Activated CD4-positive, alpha-beta T cell treated with anti-CD3 and anti-CD28 coated beads, Interleukin-2, amount 10 ng/mL, durations not matched to agents 24 days and 14 days (primary cell): ENCODE results near the gene PTPRN2. TPM values are rescaled to one million over a fixed set of nuclear protein-coding genes. Genes with fewer than 3 reads are reported as not detected.
A peak's percentile ranks its signal among the peaks of the same experiment; 100 is the strongest.

ENCODE experiments used
- DNase-seq: peaks from one replicate; pipeline ENCODE4 v3.0.0; 2022
- H3K27ac Mint-ChIP-seq: one replicate; pipeline ENCODE4 v1.8.0; 2022; ENCODE audit warnings: mild to moderate bottlenecking, mixed read lengths
- H3K27me3 Mint-ChIP-seq: one replicate; pipeline ENCODE4 v1.8.0; 2022; ENCODE audit warnings: mixed read lengths
- H3K36me3 Mint-ChIP-seq: one replicate; pipeline ENCODE4 v1.8.0; 2022; ENCODE audit warnings: low read depth, mild to moderate bottlenecking, mixed read lengths
- H3K4me1 Mint-ChIP-seq: one replicate; pipeline ENCODE4 v1.8.0; 2021; ENCODE audit warnings: mixed read lengths
- H3K4me3 Mint-ChIP-seq: one replicate; pipeline ENCODE4 v1.8.0; 2022; ENCODE audit warnings: mild to moderate bottlenecking, moderate library complexity, mixed read lengths
- H3K9me3 Mint-ChIP-seq: one replicate; pipeline ENCODE4 v1.8.0; 2021; ENCODE audit warnings: mixed read lengths
- intact Hi-C: fragments of 100-400 bp; cut with micrococcal nuclease; formaldehyde crosslinking; loops from one replicate; pipeline ENCODE4 v1.15.1; 2023
- total RNA-seq: library from RNA; stranded (reverse); gene quantifications from 2 replicates; pipeline ENCODE4 v1.2.3, GENCODE V29; 2022

PTPRN2 gene
- total RNA-seq, 1 donor from 2014 or later, result 0.33 TPM

DNA sequence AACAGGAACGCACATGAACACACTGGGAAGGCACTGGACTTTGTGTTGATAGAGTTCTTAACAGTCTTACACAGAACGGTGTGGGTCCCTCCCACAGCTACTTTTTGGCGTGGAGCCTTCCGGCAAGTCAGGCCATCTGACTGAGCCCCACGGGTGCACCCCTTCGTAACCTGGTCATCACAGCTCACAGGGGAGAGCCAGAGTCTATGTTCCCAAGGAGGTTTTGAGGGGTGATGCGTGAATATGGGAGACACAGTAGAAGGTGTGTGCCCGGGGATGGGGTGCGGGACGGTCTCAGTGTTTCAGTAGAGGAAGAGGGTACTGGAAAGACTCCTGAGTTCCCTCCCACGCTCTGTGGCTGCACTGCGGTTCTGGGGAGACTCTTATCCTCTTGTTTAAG, 959.2 kb downstream of the PTPRN2 start:
- H3K4me1 Mint-ChIP-seq, result peaks cover 18% of the 10 kb centered on the region

DNA sequence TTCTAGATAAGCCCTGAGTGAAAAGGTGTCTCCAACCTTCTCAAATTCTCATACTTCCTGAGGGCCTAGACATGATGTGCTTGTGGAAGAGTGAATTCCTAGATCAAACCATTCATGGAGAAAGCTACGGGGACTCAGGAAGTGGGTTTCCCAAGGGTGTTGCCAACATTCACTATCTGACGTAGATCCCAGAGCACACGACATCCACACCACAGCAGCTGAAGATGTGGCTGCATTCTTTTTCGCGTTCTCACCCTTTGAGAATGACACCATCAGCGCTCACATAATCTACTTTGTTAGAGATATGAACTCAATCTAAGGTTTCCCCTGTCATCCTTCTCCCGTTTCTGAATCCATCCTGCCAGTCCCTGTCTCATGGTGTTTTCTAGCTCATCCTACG, 960.0 kb downstream of the PTPRN2 start:
- Mint-ChIP-seq H3K4me3 (no peak overlapping the region), H3K9me3 (peaks cover 4% of the 10 kb centered on the region), H3K36me3 (no peaks in the 10 kb centered on the region), H3K27ac (no peak overlapping the region), H3K4me1 (peaks cover 18% of the 10 kb centered on the region), H3K27me3 (peaks cover 23% of the 10 kb centered on the region)
- DNase-seq, result no peak
- intact Hi-C loops, result no loop called here

More for the DNA sequence above, 959.2 kb downstream of the PTPRN2 start:
- intact Hi-C loops, result no loop called here
- Mint-ChIP-seq H3K27ac (no peak overlapping the region), H3K9me3 (peaks cover 4% of the 10 kb centered on the region), H3K4me3 (no peak overlapping the region), H3K36me3 (no peaks in the 10 kb centered on the region), H3K27me3 (peaks cover 26% of the 10 kb centered on the region)
- no peak for DNase-seq

DNA sequence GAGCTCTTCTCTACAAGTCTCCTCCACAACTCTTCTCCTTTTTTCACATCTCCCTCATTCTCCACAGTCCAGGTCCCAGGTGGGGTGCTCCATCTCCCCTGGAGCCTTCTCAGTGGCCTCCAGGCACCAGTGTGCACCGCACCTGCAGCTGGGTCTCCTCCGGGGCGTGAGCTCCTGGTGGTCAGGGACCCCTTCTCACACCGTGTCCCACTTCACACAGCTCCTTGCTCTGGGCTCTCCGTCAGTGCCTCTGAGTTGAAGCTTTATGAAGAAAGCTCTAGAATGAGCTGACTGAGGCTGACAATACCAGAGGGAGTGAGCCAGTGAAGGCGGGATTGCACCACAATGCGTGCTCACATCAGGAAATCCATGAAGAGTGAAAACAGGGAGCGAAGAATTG, 960.6 kb downstream of the PTPRN2 start:
- Mint-ChIP-seq H3K27me3 (peaks cover 23% of the 10 kb centered on the region), H3K27ac (no peak overlapping the region), H3K9me3 (peaks cover 4% of the 10 kb centered on the region), H3K4me1 (peaks cover 21% of the 10 kb centered on the region), H3K36me3 (no peaks in the 10 kb centered on the region), H3K4me3 (peak overlapping the region; percentile 41)
- DNase-seq, result no peak
- intact Hi-C loops, result no loop called here

DNA sequence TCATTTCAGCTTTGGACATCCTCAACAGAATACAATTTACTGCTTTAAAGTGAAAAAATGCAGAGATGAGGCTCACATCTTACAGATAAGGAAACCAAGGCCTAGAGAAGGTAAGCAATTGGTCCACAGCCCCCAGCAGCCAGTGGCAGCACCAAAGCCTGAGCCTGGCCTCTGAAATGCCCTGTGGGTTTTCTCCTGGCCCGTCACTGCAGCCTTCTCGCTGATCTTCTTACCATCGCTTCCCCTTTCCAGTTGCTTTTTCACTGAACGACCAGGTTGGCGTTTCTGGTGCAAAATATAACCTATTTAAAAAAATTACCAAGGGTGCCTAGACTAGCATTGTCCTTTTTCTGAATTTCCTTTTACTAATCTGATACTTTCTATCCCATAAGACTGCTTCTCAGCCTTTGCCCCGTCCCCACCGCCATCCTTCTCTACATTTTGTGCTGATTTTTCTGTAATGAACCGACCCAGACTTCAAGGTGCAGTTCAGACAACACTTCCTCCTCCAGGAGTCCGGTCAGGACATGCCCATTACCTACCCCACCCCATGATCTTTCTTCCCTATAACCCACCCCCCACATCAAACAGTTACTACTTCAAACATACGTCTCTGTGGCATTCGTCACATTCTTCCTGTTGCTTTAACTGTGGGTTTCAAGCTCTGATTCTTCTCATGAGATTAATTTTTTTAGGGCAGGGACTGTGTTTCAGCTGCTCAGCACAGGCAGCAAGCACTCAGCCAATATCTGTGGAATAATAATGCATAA, 961.5 kb downstream of the PTPRN2 start:
- H3K36me3 Mint-ChIP-seq, result no peaks in the 10 kb centered on the region
- peaks cover 4% of the 10 kb centered on the region for H3K9me3 Mint-ChIP-seq
- H3K27me3 Mint-ChIP-seq, result peaks cover 23% of the 10 kb centered on the region
- H3K4me3 Mint-ChIP-seq, result peak overlapping the region; percentile 55
- H3K27ac Mint-ChIP-seq, result peak overlapping the region; percentile 52
- peaks cover 25% of the 10 kb centered on the region for H3K4me1 Mint-ChIP-seq
- DNase-seq, result peak; percentile 68
- intact Hi-C loops, result no loop called here

DNA sequence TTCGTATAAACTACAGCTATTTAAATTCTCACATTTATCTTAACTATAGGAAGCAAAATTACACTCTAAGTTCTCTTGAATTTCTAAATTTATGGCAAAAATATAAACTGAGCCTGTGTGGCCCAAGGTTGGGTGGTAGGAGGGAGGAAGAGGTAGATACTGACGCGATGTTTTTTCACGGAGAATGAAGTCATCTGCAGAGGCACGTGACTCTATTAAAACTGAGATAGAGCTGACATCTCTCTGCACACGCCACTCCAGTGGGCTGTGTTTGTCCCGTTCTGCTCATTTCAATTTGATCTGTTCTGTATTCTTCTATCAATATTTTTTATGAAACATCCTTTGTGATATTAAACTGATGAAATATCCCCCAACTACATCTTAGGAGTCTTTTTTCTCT, 964.1 kb downstream of the PTPRN2 start:
- intact Hi-C loops, result no loop called here
- Mint-ChIP-seq H3K27ac (no peak overlapping the region), H3K9me3 (peaks cover 4% of the 10 kb centered on the region), H3K4me1 (peaks cover 24% of the 10 kb centered on the region), H3K4me3 (no peak overlapping the region), H3K36me3 (no peaks in the 10 kb centered on the region), H3K27me3 (peaks cover 13% of the 10 kb centered on the region)
- DNase-seq, result no peak

DNA sequence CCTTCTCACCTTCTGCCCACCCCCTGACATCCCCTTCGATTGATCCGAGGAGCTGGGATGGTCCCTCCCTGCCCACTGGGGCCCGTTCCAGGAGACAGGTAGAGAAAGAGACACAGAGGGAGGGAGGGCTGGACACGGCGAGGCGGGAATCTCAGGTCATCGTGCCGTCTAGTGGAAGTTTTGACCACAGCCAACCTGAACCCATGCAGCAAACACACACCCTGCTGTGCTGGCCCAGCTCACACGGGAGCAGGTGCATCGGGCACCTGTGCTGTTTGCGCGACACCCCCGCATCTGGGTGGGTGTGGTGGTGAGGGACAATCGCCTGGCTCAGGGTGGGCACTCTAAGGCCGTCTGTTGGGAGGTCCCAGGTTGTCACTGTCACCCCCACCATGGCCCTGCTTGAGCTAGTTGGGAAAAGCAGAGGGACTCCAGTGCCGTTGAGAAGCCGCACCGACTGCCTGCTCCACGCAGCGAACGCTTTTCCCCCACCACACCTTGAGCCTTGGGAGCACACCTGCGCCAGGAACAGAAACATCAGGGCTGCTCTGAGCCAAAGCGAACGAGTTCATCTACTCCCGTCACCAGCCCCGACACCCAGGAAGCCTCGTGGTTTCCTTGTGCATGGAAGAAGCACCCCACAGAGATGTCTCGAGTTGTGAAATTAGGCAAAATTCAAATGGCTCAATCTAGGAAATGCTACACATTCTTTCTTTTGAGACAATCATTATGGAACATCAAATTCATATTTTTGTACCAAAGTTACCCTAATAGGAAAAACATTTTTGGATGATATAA, 965.0 kb downstream of the PTPRN2 start:
- no peak for DNase-seq
- Mint-ChIP-seq H3K27ac (peak overlapping the region; percentile 5), H3K9me3 (peaks cover 4% of the 10 kb centered on the region), H3K4me1 (peaks cover 22% of the 10 kb centered on the region), H3K4me3 (no peak overlapping the region), H3K36me3 (no peaks in the 10 kb centered on the region), H3K27me3 (peaks cover 4% of the 10 kb centered on the region)
- intact Hi-C loops, result no loop called here

DNA sequence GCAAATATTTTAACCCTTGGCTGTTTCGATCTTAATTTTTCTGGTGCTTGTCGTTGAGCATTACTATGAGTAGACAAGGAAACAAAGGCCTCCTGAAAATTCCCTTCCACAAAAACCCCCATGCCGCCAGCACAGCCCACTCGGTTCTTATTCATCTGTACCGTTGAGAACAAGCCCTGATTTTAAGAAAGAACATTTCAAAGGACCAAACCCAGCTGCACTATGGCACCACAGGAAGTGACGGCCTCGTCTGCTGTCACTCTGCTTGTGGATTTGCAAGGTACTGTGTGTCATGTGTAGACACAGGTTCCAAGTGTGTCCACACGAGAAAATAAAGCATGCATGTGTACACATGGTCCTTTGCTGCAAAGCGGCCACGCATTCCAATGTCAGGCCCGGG, 965.6 kb downstream of the PTPRN2 start:
- Mint-ChIP-seq H3K27me3 (peaks cover 2% of the 10 kb centered on the region), H3K36me3 (no peaks in the 10 kb centered on the region)
- intact Hi-C loops, result no loop called here

DNA sequence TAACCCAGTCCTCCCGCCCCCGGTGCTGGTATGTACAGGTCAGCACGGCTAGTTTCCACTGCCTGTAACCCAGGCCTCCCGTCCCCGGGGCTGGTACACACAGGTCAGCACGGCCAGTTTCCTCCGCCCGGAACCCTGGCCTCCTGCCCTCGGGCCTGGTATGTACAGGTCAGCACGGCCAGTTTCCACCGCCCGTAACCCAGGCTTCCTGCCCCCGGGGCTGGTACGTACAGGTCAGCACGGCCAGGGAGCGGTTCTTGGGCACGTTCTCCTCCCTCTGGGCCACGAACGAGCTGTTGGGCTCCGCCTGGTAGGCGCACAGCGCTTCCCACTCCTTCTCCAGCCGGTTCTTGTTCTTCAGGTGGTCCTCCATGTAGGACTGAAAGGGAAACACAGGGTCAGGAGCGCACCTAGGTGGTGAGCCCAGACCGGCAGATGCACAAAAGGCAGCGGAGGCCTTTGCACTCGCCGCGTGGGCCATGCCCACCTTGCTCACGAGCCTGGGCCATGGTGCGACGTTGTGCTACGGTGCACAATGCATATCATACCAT, 966.4 kb downstream of the PTPRN2 start:
- no peaks in the 10 kb centered on the region for H3K36me3 Mint-ChIP-seq
- peaks cover 13% of the 10 kb centered on the region for H3K4me1 Mint-ChIP-seq
- no peak for DNase-seq
- H3K27ac Mint-ChIP-seq, result no peak overlapping the region
- peaks cover 2% of the 10 kb centered on the region for H3K27me3 Mint-ChIP-seq
- intact Hi-C loops, result no loop called here
- H3K4me3 Mint-ChIP-seq, result no peak overlapping the region
- peaks cover 4% of the 10 kb centered on the region for H3K9me3 Mint-ChIP-seq

More for the DNA sequence above, 965.6 kb downstream of the PTPRN2 start:
- Mint-ChIP-seq H3K4me3 (no peak overlapping the region), H3K27ac (peak overlapping the region; percentile 5), H3K4me1 (peaks cover 19% of the 10 kb centered on the region), H3K9me3 (peaks cover 4% of the 10 kb centered on the region)
- peak; percentile 63 for DNase-seq

DNA sequence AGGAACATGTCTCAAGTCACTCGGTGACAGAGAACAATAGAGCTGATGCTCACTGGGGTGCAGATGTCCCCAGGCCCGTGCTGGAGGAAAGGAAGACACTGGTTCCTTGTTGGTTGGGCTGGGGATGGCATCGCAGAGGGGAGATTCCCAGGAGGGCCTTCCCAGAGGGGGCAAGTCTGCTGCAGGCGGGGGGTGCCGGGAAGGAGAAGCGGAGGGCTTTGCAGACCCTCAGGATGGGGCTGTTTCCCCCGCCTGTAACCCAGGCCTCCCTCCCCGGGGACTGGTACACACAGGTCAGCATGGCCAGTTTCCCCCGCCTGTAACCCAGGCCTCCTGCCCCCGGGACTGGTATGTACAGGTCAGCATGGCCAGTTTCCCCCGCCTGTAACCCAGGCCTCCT, 967.0 kb downstream of the PTPRN2 start:
- Mint-ChIP-seq H3K9me3 (peaks cover 4% of the 10 kb centered on the region), H3K4me1 (peaks cover 7% of the 10 kb centered on the region), H3K27ac (no peak overlapping the region), H3K36me3 (no peaks in the 10 kb centered on the region), H3K27me3 (peaks cover 2% of the 10 kb centered on the region), H3K4me3 (no peak overlapping the region)
- intact Hi-C loops, result no loop called here
- no peak for DNase-seq

DNA sequence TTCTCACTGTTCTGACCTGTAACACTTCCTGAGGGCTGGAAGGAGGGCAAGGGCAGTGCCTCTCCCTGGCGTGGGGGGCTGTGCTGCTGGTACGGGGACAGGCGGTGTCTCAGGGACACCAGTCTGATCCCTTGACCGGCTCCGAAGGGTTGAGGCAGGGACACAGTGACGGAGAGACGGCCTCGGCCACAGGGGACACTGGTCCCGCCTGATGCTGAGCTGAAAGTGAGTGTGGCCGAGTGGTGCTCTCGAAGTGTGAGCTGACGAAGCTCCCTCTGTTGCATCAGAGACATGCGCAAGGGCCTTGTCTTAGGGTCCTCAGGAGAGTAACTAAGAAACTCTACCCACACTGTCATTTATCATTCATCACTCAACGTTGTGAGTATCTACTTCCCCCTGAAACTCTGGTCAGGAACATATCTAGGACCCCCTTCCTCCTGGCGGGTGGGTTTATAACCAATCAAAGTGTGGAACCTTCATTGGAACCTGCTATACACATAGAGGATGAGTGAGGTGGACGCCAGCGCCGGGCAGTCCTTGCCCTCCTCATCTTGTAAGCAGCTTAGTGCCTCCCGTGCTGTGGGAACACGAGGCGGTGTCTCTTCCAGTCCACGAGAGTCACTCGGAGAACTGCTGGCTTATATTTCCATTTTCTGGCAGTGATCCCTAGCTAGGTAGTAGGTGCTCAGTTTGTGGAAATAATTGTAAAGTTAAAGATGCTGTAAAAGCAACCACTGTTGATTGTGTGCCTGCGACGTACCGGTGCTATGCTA, 967.7 kb downstream of the PTPRN2 start:
- Mint-ChIP-seq H3K9me3 (peaks cover 2% of the 10 kb centered on the region), H3K4me1 (peaks cover 7% of the 10 kb centered on the region), H3K27me3 (peaks cover 1% of the 10 kb centered on the region), H3K36me3 (no peaks in the 10 kb centered on the region), H3K4me3 (no peak overlapping the region), H3K27ac (no peak overlapping the region)
- DNase-seq, result no peak
- intact Hi-C loops, result loop anchor here (10.0 kb wide), 1 partner anchor 185 kb away; no protein-coding TSS in a partner anchor

DNA sequence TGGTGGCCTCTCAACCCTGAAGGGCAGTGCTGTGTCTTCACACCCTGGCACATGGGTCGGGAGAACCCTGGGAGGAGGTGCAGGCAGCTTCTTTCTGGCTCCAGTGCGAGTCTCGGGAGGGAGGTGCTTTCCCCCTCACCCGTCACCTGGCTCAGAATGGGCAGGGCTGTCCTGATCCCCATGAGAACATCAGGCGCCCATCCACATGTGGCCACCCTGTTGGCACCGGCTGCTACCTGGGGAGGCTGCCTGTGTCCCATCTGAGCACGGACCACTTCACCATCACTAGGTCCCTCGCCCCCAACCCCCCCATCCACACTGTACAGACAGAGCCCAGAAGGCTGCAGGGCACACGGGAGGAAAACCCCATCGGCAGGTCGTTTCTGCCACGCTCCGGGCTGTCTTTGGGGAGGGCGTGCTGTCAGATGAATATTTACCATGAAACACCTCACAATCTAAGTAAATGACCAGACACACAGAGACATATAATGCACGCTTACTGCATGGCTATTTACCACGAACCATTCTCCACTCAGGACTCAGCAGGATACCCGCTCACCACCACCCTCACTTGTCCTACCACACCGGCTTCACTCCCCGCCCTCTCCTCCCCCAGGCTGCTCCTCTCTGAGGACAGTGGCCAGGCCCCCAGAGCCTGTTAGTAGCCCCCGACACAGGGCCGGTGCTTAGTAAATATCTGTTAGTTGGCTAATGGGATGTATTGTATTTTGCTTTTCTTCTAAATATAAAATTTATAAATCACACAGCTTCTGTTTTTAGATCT, 968.6 kb downstream of the PTPRN2 start:
- Mint-ChIP-seq H3K27me3 (peaks cover 2% of the 10 kb centered on the region), H3K4me1 (peaks cover 7% of the 10 kb centered on the region), H3K36me3 (no peaks in the 10 kb centered on the region), H3K27ac (no peak overlapping the region), H3K9me3 (no peaks in the 10 kb centered on the region), H3K4me3 (no peak overlapping the region)
- no peak for DNase-seq
- intact Hi-C loops, result loop anchor here (10.0 kb wide), 1 partner anchor 184 kb away; no protein-coding TSS in a partner anchor

DNA sequence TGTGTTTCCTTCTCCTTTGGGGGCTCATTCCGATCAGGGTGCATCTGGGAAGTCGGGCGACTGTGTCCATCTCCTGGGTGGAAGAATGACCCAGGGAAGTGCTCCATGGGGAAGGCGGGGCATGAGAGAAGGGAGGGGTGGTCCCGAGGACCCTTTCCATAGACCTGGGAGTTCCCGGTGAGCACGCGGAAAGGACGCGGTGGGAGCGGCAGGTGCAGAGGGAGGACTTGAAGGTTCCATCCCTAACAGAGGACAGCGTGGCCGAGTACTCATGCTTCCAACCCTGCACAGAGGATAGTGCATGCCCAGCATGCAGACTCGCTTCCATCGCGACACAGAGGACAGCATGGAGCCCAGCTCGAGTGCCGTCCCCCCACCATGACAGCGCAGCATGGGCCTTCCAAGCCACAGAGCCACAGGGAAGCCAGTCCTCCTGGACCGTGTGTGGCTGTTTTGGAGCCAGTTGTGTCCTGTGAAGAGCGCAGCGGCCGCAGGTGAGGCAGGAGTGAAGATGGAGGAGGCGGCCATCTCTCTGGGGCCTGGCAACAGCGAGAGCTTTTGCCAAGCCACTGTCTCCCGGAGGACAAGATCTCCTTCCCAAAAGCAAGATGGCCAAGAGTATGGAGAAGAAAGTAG, 969.4 kb downstream of the PTPRN2 start:
- Mint-ChIP-seq H3K9me3 (no peaks in the 10 kb centered on the region), H3K27me3 (peaks cover 2% of the 10 kb centered on the region), H3K36me3 (no peaks in the 10 kb centered on the region), H3K4me1 (peaks cover 7% of the 10 kb centered on the region), H3K27ac (no peak overlapping the region), H3K4me3 (no peak overlapping the region)
- no peak for DNase-seq
- intact Hi-C loops, result loop anchor here (10.0 kb wide), 1 partner anchor 183 kb away; no protein-coding TSS in a partner anchor
